NCI-H345 (cell line): ENCODE results near the gene OR56B4.
"Not testable (repeated sequence)": the region's sequence is repeated elsewhere in the genome, so short reads cannot be mapped to it uniquely, and the experiment has no call there.

Experiments
- DNase-seq: peaks from one replicate; lab custom pipeline; 2025; lab: John Stamatoyannopoulos, UW

Gene OR56B4

GRCh38 chr11:6107384-6107783 is at the start of gene OR56B4:
Gene OR56B4, plus strand, starts transcription at chr11:6107684. Its CDS starts 95 bp downstream, at chr11:6107779.
- DNase-seq = not testable (repeated sequence)

GRCh38 chr11:6061475-6061874 is 46.0 kb upstream of the OR56B4 start:
- no peak for DNase-seq

- no peak for DNase-seq
Measured at GRCh38 chr11:6062691-6063358, 44.7 kb upstream of the OR56B4 start.

GRCh38 chr11:6067502-6067901 is 40.0 kb upstream of the OR56B4 start:
- DNase-seq = no peak

- not testable (repeated sequence) for DNase-seq
Measured at GRCh38 chr11:6076443-6076842, 31.0 kb upstream of the OR56B4 start.

- no peak for DNase-seq
Measured at GRCh38 chr11:6077723-6078122, 29.8 kb upstream of the OR56B4 start.

GRCh38 chr11:6079463-6079862 is 28.0 kb upstream of the OR56B4 start:
- no peak for DNase-seq

GRCh38 chr11:6083129-6083528 is 24.4 kb upstream of the OR56B4 start:
- no peak for DNase-seq

- no peak for DNase-seq
Measured at GRCh38 chr11:6084587-6084986, 22.9 kb upstream of the OR56B4 start.

- DNase-seq = no peak
Measured at GRCh38 chr11:6094186-6094585, 13.3 kb upstream of the OR56B4 start.

- DNase-seq = no peak
Measured at GRCh38 chr11:6095798-6096197, 11.7 kb upstream of the OR56B4 start.

GRCh38 chr11:6096417-6096816 is 11.1 kb upstream of the OR56B4 start:
- no peak for DNase-seq

GRCh38 chr11:6099577-6099976 is 7.9 kb upstream of the OR56B4 start:
- no peak for DNase-seq

- no peak for DNase-seq
Measured at GRCh38 chr11:6110011-6110410, 2.5 kb downstream of the OR56B4 start.

- DNase-seq = no peak
Measured at GRCh38 chr11:6111673-6112072, 4.2 kb downstream of the OR56B4 start.

- DNase-seq = no peak
Measured at GRCh38 chr11:6116638-6117037, 9.2 kb downstream of the OR56B4 start.

- DNase-seq = no peak
Measured at GRCh38 chr11:6124245-6124644, 16.8 kb downstream of the OR56B4 start.

- no peak for DNase-seq
Measured at GRCh38 chr11:6127881-6128280, 20.4 kb downstream of the OR56B4 start.

GRCh38 chr11:6129011-6129410 is 21.5 kb downstream of the OR56B4 start:
- no peak for DNase-seq

GRCh38 chr11:6129635-6130034 is 22.2 kb downstream of the OR56B4 start:
- no peak for DNase-seq

- DNase-seq = no peak
Measured at GRCh38 chr11:6132431-6132830, 24.9 kb downstream of the OR56B4 start.

GRCh38 chr11:6135936-6136335 is 28.5 kb downstream of the OR56B4 start:
- DNase-seq = not testable (repeated sequence)

GRCh38 chr11:6142936-6143335 is 35.5 kb downstream of the OR56B4 start:
- peak; percentile 38 for DNase-seq

GRCh38 chr11:6143737-6144136 is 36.3 kb downstream of the OR56B4 start:
- DNase-seq = peak; percentile 29
